Measurements from ENCODE around the gene LRRC4C. TPM values are rescaled to one million over a fixed set of nuclear protein-coding genes. Genes with fewer than 3 reads are reported as not detected.

The LRRC4C gene
- total RNA-seq, 1 donor from 2014 or later, result 2.7 TPM

DNA sequence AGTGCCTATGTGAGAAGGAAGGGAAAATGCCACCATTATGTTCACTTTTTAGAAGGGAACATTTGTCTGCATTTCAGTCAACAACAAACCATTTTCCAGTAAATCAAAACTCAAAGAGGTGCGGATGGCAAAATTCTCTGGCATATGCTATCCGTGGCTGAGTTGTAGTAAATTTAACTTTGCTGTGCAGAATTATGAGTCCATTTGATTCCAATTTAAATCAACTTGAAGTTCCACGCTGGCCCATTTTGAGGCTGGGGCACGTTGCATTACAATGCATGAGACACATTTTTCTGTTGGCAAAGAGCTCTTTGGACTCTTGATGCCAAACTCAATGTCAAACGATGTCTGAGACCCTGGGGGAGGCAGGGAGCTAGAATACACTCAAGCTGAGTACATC lies 211.8 kb downstream of the LRRC4C start:
- Histone ChIP-seq H2AFZ (replicated peaks) (no peak overlapping the region), H3K9me3 (ENCODE audit: low read depth) (no peaks in the 10 kb centered on the region), H3K27me3 (no peaks in the 10 kb centered on the region), H3K9ac (no peak overlapping the region), H3K4me3 (no peak overlapping the region), H3K4me2 (no peak overlapping the region), H3K79me2 (ENCODE audit: low read depth) (no peaks in the 10 kb centered on the region), H3F3A (ENCODE audit: low read depth) (no peaks in the 10 kb centered on the region), H4K20me1 (ENCODE audit: low read depth) (no peaks in the 10 kb centered on the region), H3K4me1 (no peaks in the 10 kb centered on the region), H3K36me3 (no peaks in the 10 kb centered on the region), H3K27ac (no peak overlapping the region)
- H3K4me3 Mint-ChIP-seq, result no peak overlapping the region
- H3K27ac Mint-ChIP-seq, result no peak overlapping the region
- DNase-seq (ENCODE audit: low spot score), result no peak
- H3K9me3 Mint-ChIP-seq, result peaks cover 2% of the 10 kb centered on the region
- TF ChIP-seq EZH2phosphoT487 (IDR thresholded peaks at IDR 0.05), result no peak
- no peak for TF ChIP-seq CTCF (IDR thresholded peaks at IDR 0.05)
- TF ChIP-seq EZH2 (IDR thresholded peaks at IDR 0.05), result no peak
- no peaks in the 10 kb centered on the region for H3K4me1 Mint-ChIP-seq
- H3K36me3 Mint-ChIP-seq, result peaks cover 4% of the 10 kb centered on the region
- H3K27me3 Mint-ChIP-seq (ENCODE audit: insufficient read depth, low read depth), result no peaks in the 10 kb centered on the region

GRCh38 chr11:41246399-41246745 lies 213.1 kb downstream of the LRRC4C start:
- peaks cover 4% of the 10 kb centered on the region for H3K36me3 Mint-ChIP-seq
- TF ChIP-seq CTCF (IDR thresholded peaks at IDR 0.05) (no peak), EZH2 (IDR thresholded peaks at IDR 0.05) (no peak), EZH2phosphoT487 (IDR thresholded peaks at IDR 0.05) (no peak)
- H3K27ac ChIP-seq, result no peak overlapping the region
- DNase-seq (ENCODE audit: low spot score), result no peak
- H3F3A ChIP-seq (ENCODE audit: low read depth), result no peaks in the 10 kb centered on the region
- H3K36me3 ChIP-seq, result no peaks in the 10 kb centered on the region
- no peaks in the 10 kb centered on the region for H3K9me3 Mint-ChIP-seq
- H3K9me3 ChIP-seq (ENCODE audit: low read depth), result no peaks in the 10 kb centered on the region
- H3K4me3 ChIP-seq, result no peak overlapping the region
- H3K4me3 Mint-ChIP-seq, result no peak overlapping the region
- H3K27me3 Mint-ChIP-seq (ENCODE audit: insufficient read depth, low read depth), result no peaks in the 10 kb centered on the region
- no peaks in the 10 kb centered on the region for H3K27me3 ChIP-seq
- no peaks in the 10 kb centered on the region for H3K4me1 ChIP-seq
- no peaks in the 10 kb centered on the region for H3K4me1 Mint-ChIP-seq
- no peak overlapping the region for H3K9ac ChIP-seq
- no peaks in the 10 kb centered on the region for H4K20me1 ChIP-seq (ENCODE audit: low read depth)
- H3K27ac Mint-ChIP-seq, result no peak overlapping the region
- H3K79me2 ChIP-seq (ENCODE audit: low read depth), result no peaks in the 10 kb centered on the region
- H2AFZ ChIP-seq (replicated peaks), result no peak overlapping the region
- no peak overlapping the region for H3K4me2 ChIP-seq

GRCh38 chr11:41245704-41246398 lies 213.6 kb downstream of the LRRC4C start:
- Histone ChIP-seq H3K79me2 (ENCODE audit: low read depth) (no peaks in the 10 kb centered on the region), H3F3A (ENCODE audit: low read depth) (no peaks in the 10 kb centered on the region), H3K4me3 (no peak overlapping the region), H3K9ac (no peak overlapping the region), H3K4me1 (no peaks in the 10 kb centered on the region), H2AFZ (replicated peaks) (no peak overlapping the region), H3K27ac (no peak overlapping the region), H3K4me2 (no peak overlapping the region), H3K36me3 (no peaks in the 10 kb centered on the region), H4K20me1 (ENCODE audit: low read depth) (no peaks in the 10 kb centered on the region), H3K9me3 (ENCODE audit: low read depth) (no peaks in the 10 kb centered on the region), H3K27me3 (no peaks in the 10 kb centered on the region)
- Mint-ChIP-seq H3K4me3 (no peak overlapping the region), H3K9me3 (no peaks in the 10 kb centered on the region), H3K36me3 (peaks cover 4% of the 10 kb centered on the region), H3K4me1 (no peaks in the 10 kb centered on the region), H3K27ac (no peak overlapping the region), H3K27me3 (ENCODE audit: insufficient read depth, low read depth) (no peaks in the 10 kb centered on the region)
- DNase-seq (ENCODE audit: low spot score), result peak; percentile 11
- TF ChIP-seq EZH2 (IDR thresholded peaks at IDR 0.05), result no peak
- peak; percentile 30 for TF ChIP-seq CTCF (IDR thresholded peaks at IDR 0.05)
